Esophagus muscularis mucosa (tissue), 3 donors: ENCODE results near the gene RUFY3.
"Not testable (repeated sequence)": the region's sequence is repeated elsewhere in the genome, so short reads cannot be mapped to it uniquely, and the experiment has no call there.

Experiments
- POLR2A ChIP-seq: fragments of 450-650 bp; IDR thresholded peaks from one replicate; pipeline ENCODE4 v1.6.1; 2017; ENCODE audit warnings: antibody characterized with exemption, moderate library complexity, mild to moderate bottlenecking, low read depth
- POLR2AphosphoS5 ChIP-seq, 2 donors: sonication (generic); formaldehyde crosslinking; IDR thresholded peaks; one replicate each; pipeline ENCODE4 v1.6.1; 2017; ENCODE audit warnings: antibody characterized with exemption in 2 of 2
- TF ChIP-seq, protein P1 (sequence below), 3 experiments: fragments of 200-600 bp in 2 of 3; fragments of 450-650 bp in 1 of 3; sonication (generic) in 2 of 3; IDR thresholded peaks; one replicate each; pipeline ENCODE4 v1.5.1; 2017 to 2019; ENCODE audit warnings: antibody characterized with exemption in 3 of 3, mild to moderate bottlenecking in 2 of 3, moderate library complexity in 1 of 3

DNA sequence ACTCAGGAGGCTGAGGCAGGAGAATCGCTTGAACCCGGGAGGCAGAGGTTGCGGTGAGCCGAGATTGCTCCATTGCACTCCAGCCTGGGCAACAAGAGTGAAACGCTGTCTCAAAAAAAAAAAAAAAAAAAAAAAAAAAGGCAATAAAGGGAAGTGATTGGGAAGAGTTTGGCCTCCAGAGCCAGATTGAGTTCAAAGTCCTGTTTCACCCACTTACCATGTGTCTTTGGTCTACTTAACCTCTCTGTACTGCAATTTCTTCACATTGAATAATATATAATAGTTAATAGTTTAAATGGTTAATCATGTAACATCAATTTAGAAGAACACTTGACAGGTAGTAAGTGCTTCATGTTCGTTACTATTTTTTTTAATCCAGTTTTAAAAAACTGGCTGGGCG lies 27.1 kb upstream of the RUFY3 start:
- TF ChIP-seq POLR2A; POLR2AphosphoS5 (IDR thresholded peaks at IDR 0.05): not testable (repeated sequence)
- TF ChIP-seq, protein P1, sequence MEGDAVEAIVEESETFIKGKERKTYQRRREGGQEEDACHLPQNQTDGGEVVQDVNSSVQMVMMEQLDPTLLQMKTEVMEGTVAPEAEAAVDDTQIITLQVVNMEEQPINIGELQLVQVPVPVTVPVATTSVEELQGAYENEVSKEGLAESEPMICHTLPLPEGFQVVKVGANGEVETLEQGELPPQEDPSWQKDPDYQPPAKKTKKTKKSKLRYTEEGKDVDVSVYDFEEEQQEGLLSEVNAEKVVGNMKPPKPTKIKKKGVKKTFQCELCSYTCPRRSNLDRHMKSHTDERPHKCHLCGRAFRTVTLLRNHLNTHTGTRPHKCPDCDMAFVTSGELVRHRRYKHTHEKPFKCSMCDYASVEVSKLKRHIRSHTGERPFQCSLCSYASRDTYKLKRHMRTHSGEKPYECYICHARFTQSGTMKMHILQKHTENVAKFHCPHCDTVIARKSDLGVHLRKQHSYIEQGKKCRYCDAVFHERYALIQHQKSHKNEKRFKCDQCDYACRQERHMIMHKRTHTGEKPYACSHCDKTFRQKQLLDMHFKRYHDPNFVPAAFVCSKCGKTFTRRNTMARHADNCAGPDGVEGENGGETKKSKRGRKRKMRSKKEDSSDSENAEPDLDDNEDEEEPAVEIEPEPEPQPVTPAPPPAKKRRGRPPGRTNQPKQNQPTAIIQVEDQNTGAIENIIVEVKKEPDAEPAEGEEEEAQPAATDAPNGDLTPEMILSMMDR (IDR thresholded peaks at IDR 0.05), result not testable (repeated sequence)
